ENCODE results near the gene PKLR. TPM values are rescaled to one million over a fixed set of nuclear protein-coding genes. Genes with fewer than 3 reads are reported as not detected.

The PKLR gene
- total RNA-seq, 1 experiment from 2014 or later, result 0.17 TPM

DNA sequence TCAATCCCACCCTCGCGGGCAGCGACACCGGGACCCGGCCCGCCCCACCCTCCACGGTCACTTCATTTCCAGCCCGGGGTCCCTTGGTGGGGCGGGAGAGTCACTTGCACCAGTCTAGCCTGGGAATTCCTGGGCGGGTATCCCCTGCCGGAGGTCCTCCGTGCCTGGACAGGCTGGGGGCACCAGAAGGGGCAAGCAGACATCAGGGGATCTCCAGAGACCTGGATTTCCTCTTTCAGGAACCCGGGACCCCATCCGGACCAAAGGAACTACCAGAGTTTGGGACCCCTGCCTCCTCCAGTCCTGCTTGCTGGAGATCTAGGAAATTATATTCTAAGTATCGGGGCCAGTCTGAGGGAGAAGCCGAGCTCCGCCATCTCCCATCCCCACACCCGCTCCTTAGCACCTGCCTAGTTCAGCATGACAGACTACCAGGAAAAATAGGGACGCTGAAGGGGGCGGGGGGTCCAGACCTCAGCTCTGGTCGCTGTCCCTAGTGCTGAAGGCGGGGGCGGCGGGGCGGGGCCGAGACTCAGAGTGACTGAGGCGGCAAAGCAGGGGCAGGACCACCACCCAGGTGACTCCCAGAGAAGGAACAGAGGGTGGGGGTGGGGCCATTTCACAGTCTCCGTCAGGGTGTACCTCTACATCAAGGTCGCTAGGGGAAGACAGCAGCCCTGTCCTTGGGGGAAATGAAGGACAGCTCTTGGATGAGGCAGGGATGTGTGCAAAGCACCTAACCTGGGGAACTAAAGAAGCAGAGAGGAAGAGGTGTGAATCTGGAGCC, 23.1 kb downstream of the PKLR start:
- no peaks in the 10 kb centered on the region for H3K27me3 ChIP-seq (ENCODE audit: insufficient read depth, low read length)
- ChIA-PET CTCF (interaction anchor here (0.9 to 1.2 kb wide), 4 partner anchors 27 to 71 kb away, joined by 3 to 5 read pairs (median 4); no protein-coding TSS in a partner anchor), POLR2A (no interaction called here), RAD21 (ENCODE audit: low non-redundant PET in 1 of 2, low total read pairs in 2 of 2, uncharacterized antibody in 2 of 2, unreplicated experiment in 2 of 2) (interaction anchor here (0.6 to 0.8 kb wide), 2 partner anchors 30 to 285 kb away, joined by 5 to 8 read pairs; partner anchors contain the start of gene FDPS (in 1 of the 2))
- H2AFZ ChIP-seq (ENCODE audit: low read depth, low read length, poor library complexity, severe bottlenecking), result no peak overlapping the region
- H3K27ac ChIP-seq (ENCODE audit: low read depth, low read length), result peak overlapping the region; percentile 63
- H3K9me2 ChIP-seq (ENCODE audit: insufficient read depth), result no peaks in the 10 kb centered on the region
- no peaks in the 10 kb centered on the region for H4K20me1 ChIP-seq (ENCODE audit: insufficient read depth)
- H3K4me3 ChIP-seq (replicated peaks in 1 of 2; ENCODE audit: low read depth in 1 of 2, low read length in 2 of 2), result peak overlapping the region; percentile 76 to 85
- ATAC-seq (peak; percentile 55), DNase-seq (ENCODE audit: low read depth, low spot score) (no peak)
- no peaks in the 10 kb centered on the region for H3K9me3 ChIP-seq (ENCODE audit: control insufficient read depth in 1 of 2, insufficient read depth in 1 of 2, low read depth in 1 of 2, low read length in 2 of 2)
- intact Hi-C loops (cut with micrococcal nuclease), result loop anchor here (1.0 to 5.0 kb wide), 2 partner anchors 45 to 224 kb away; no protein-coding TSS in a partner anchor
- H3K36me3 ChIP-seq (ENCODE audit: control insufficient read depth in 1 of 2, insufficient read depth in 2 of 2, low read length in 2 of 2), result no peaks in the 10 kb centered on the region
- no TSS peak for BruUV-seq (replicated peaks)
- peaks cover 10 to 30% of the 10 kb centered on the region in 2 experiments for H3K4me1 ChIP-seq (ENCODE audit: control insufficient read depth in 1 of 2, insufficient read depth in 2 of 2, low read length in 2 of 2)
- H3K4me2 ChIP-seq (ENCODE audit: low read length), result peak overlapping the region; percentile 100
- peak overlapping the region; percentile 67 for H3K9ac ChIP-seq (ENCODE audit: low read length)
- H3K79me2 ChIP-seq (ENCODE audit: insufficient read depth, low read length), result peaks cover 5% of the 10 kb centered on the region; the same call in 1 of the 2 replicates
- TF ChIP-seq ZNF274 (IDR thresholded peaks at IDR 0.05; ENCODE audit: low read depth, low read length) (no peak), EZH2phosphoT487 (IDR thresholded peaks at IDR 0.05; ENCODE audit: borderline replicate concordance) (no peak), ZFX (IDR thresholded peaks at IDR 0.05) (no peak), CTCF (IDR thresholded peaks at IDR 0.05 in 2 of 3, conservative IDR thresholded peaks at IDR 0.05 in 1 of 3; ENCODE audit: borderline replicate concordance in 1 of 3, insufficient read depth in 1 of 3, low read depth in 2 of 3, low read length in 2 of 3) (peak in 2 of 3 experiments; percentile 51; a peak in 4 of 6 replicates), REST (IDR thresholded peaks at IDR 0.05; ENCODE audit: low read depth) (peak; percentile 85; the same call in 1 of the 2 replicates), ATF3 (IDR thresholded peaks at IDR 0.05) (no peak), SIN3A (IDR thresholded peaks at IDR 0.05; ENCODE audit: low read depth) (no peak), RAD21 (IDR thresholded peaks at IDR 0.05; ENCODE audit: low read depth) (peak; percentile 47; the same call in 1 of the 2 replicates), POLR2AphosphoS5 (IDR thresholded peaks at IDR 0.05; ENCODE audit: low read depth, low read length) (no peak), SRF (IDR thresholded peaks at IDR 0.05; ENCODE audit: low read depth) (no peak), SP1 (IDR thresholded peaks at IDR 0.05; ENCODE audit: low read depth) (no peak), ELF1 (IDR thresholded peaks at IDR 0.05; ENCODE audit: borderline replicate concordance, low read depth) (no peak), MAX (IDR thresholded peaks at IDR 0.05) (no peak), POLR2A (IDR thresholded peaks at IDR 0.05; ENCODE audit: borderline replicate concordance, extremely low read depth, insufficient read depth, insufficient read length) (no peak), TCF7L2 (IDR thresholded peaks at IDR 0.05; ENCODE audit: borderline replicate concordance, extremely low read depth, insufficient read depth, insufficient read length) (no peak), EZH2 (IDR thresholded peaks at IDR 0.05) (no peak), CBX3 (IDR thresholded peaks at IDR 0.05; ENCODE audit: low read depth) (no peak)
- TF ChIP-seq, protein P1, sequence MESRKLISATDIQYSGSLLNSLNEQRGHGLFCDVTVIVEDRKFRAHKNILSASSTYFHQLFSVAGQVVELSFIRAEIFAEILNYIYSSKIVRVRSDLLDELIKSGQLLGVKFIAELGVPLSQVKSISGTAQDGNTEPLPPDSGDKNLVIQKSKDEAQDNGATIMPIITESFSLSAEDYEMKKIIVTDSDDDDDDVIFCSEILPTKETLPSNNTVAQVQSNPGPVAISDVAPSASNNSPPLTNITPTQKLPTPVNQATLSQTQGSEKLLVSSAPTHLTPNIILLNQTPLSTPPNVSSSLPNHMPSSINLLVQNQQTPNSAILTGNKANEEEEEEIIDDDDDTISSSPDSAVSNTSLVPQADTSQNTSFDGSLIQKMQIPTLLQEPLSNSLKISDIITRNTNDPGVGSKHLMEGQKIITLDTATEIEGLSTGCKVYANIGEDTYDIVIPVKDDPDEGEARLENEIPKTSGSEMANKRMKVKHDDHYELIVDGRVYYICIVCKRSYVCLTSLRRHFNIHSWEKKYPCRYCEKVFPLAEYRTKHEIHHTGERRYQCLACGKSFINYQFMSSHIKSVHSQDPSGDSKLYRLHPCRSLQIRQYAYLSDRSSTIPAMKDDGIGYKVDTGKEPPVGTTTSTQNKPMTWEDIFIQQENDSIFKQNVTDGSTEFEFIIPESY (IDR thresholded peaks at IDR 0.05; ENCODE audit: extremely low read depth, insufficient replicate concordance, low read length), result no peak
